ENCODE data around the gene SAMD4B. TPM values are rescaled to one million over a fixed set of nuclear protein-coding genes. Genes with fewer than 3 reads are reported as not detected.
A peak's percentile ranks its signal among the peaks of the same experiment; 100 is the strongest.

SAMD4B gene, protein sequence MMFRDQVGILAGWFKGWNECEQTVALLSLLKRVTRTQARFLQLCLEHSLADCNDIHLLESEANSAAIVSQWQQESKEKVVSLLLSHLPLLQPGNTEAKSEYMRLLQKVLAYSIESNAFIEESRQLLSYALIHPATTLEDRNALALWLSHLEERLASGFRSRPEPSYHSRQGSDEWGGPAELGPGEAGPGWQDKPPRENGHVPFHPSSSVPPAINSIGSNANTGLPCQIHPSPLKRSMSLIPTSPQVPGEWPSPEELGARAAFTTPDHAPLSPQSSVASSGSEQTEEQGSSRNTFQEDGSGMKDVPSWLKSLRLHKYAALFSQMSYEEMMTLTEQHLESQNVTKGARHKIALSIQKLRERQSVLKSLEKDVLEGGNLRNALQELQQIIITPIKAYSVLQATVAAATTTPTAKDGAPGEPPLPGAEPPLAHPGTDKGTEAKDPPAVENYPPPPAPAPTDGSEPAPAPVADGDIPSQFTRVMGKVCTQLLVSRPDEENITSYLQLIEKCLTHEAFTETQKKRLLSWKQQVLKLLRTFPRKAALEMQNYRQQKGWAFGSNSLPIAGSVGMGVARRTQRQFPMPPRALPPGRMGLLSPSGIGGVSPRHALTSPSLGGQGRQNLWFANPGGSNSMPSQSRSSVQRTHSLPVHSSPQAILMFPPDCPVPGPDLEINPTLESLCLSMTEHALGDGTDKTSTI
- total RNA-seq (2014; rRNA removed; shearing (Covaris generic)) (124 and 172 TPM in 2 replicates), polyA plus RNA-seq (2016; fragmentation: Nextera tagmentation; extraction: Ambion mirVana) (104 and 107 TPM in 2 replicates)
- long read RNA-seq, partial matches to known transcripts: 0 of 3 reads
- long read RNA-seq, other reads (novel, unspliced or antisense): 2 of 3 reads

DNA sequence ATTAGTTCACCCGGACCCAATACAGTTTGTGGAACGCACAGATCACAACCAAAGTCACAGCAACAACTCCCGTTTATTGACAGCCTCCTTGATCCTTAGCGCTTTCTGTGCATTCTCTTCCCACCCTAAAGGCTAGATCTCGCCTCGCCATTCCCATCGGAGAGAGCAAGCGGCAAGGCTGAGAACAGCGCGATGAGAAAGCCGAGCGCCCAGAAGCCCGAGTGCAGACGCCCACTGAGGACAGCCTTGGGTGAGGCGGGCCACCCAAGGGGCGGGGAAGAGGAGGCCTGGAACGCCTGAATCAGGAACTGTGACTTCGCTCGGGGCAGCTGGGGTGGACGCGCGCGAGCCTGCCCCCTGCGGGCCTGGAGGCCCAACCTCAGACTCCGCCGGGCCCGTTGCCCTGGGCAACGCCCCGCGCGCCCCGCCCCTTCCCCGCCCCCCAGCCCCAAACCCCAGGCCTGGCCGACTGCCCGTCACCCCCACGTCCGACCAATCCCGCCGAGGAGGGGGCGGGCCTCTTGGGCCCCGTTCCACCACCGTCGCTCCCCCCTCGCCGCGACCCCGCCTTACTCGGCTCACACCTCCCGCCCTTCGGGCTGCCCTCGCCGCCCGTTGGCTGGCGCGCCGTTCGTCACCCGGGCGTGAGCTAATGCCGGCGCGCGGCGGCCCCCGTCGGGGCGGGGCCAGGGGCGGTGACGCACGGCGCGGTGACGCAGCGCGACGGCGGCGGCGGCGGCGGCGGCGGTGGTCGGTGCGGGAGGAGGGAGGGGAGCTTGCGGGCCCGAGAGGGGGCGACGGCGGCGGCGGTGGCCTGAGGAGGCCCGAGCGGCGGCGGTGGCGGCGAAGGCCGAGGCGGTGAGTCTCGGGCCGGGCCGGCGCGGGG is at the start of gene SAMD4B:
Gene SAMD4B, plus strand, starts transcription at position 703 of the 886 bp plus-strand sequence. CDS start 14,473 bp downstream, outside the sequence.
- DNase-seq (ENCODE audit: low spot score): peak; percentile 98
- Mint-ChIP-seq H3K36me3 (ENCODE audit: low read depth) (peaks cover 9% of the 10 kb centered on the region; the same call in 1 of the 3 replicates), H3K9me3 (no peaks in the 10 kb centered on the region)

More for the DNA sequence above, at the start of gene SAMD4B:
- Histone ChIP-seq H3K9me2 (ENCODE audit: insufficient read depth) (no peaks in the 10 kb centered on the region), H3K4me3 (peak within 1 kb of the TSS; percentile 96), H3K36me3 (ENCODE audit: insufficient read depth) (no peaks in the 10 kb centered on the region; the same call in 1 of the 2 replicates), H3K4me1 (ENCODE audit: insufficient read depth) (peaks cover 11% of the 10 kb centered on the region), H3K4me2 (peak within 1 kb of the TSS; percentile 98), H3F3A (replicated peaks; ENCODE audit: low read depth) (peaks cover 16% of the 10 kb centered on the region; the same call in 1 of the 2 replicates), H2AFZ (peak within 1 kb of the TSS; percentile 100), H4K20me1 (replicated peaks; ENCODE audit: insufficient read depth) (peaks cover 38% of the 10 kb centered on the region), H3K27ac (ENCODE audit: low read depth) (peak within 1 kb of the TSS; percentile 70), H3K27me3 (ENCODE audit: insufficient read depth) (no peaks in the 10 kb centered on the region), H3K79me2 (replicated peaks; ENCODE audit: insufficient read depth) (peaks cover 38% of the 10 kb centered on the region)
- peak within 1 kb of the TSS; percentile 86 for H3K27ac Mint-ChIP-seq
- peaks cover 15% of the 10 kb centered on the region for H3K27me3 Mint-ChIP-seq (ENCODE audit: insufficient read depth, low read depth, poor library complexity)
- peak within 1 kb of the TSS; percentile 87 for H3K4me3 Mint-ChIP-seq
- peak; percentile 91 for ATAC-seq
- TF ChIP-seq POLR2AphosphoS5 (IDR thresholded peaks at IDR 0.05; ENCODE audit: low read depth) (peak; percentile 90), NANOG (IDR thresholded peaks at IDR 0.05; ENCODE audit: borderline replicate concordance) (no peak), ZNF114 (CRISPR knock-in tag; IDR thresholded peaks at IDR 0.05) (no peak), CREB1 (CRISPR knock-in tag; IDR thresholded peaks at IDR 0.05; ENCODE audit: low read depth) (peak; percentile 86)
- TF ChIP-seq, protein P1, sequence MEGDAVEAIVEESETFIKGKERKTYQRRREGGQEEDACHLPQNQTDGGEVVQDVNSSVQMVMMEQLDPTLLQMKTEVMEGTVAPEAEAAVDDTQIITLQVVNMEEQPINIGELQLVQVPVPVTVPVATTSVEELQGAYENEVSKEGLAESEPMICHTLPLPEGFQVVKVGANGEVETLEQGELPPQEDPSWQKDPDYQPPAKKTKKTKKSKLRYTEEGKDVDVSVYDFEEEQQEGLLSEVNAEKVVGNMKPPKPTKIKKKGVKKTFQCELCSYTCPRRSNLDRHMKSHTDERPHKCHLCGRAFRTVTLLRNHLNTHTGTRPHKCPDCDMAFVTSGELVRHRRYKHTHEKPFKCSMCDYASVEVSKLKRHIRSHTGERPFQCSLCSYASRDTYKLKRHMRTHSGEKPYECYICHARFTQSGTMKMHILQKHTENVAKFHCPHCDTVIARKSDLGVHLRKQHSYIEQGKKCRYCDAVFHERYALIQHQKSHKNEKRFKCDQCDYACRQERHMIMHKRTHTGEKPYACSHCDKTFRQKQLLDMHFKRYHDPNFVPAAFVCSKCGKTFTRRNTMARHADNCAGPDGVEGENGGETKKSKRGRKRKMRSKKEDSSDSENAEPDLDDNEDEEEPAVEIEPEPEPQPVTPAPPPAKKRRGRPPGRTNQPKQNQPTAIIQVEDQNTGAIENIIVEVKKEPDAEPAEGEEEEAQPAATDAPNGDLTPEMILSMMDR (conservative IDR thresholded peaks at IDR 0.05; ENCODE audit: low read depth in 2 of 2): peak; percentile 37 to 80
- TF ChIP-seq, protein P2, sequence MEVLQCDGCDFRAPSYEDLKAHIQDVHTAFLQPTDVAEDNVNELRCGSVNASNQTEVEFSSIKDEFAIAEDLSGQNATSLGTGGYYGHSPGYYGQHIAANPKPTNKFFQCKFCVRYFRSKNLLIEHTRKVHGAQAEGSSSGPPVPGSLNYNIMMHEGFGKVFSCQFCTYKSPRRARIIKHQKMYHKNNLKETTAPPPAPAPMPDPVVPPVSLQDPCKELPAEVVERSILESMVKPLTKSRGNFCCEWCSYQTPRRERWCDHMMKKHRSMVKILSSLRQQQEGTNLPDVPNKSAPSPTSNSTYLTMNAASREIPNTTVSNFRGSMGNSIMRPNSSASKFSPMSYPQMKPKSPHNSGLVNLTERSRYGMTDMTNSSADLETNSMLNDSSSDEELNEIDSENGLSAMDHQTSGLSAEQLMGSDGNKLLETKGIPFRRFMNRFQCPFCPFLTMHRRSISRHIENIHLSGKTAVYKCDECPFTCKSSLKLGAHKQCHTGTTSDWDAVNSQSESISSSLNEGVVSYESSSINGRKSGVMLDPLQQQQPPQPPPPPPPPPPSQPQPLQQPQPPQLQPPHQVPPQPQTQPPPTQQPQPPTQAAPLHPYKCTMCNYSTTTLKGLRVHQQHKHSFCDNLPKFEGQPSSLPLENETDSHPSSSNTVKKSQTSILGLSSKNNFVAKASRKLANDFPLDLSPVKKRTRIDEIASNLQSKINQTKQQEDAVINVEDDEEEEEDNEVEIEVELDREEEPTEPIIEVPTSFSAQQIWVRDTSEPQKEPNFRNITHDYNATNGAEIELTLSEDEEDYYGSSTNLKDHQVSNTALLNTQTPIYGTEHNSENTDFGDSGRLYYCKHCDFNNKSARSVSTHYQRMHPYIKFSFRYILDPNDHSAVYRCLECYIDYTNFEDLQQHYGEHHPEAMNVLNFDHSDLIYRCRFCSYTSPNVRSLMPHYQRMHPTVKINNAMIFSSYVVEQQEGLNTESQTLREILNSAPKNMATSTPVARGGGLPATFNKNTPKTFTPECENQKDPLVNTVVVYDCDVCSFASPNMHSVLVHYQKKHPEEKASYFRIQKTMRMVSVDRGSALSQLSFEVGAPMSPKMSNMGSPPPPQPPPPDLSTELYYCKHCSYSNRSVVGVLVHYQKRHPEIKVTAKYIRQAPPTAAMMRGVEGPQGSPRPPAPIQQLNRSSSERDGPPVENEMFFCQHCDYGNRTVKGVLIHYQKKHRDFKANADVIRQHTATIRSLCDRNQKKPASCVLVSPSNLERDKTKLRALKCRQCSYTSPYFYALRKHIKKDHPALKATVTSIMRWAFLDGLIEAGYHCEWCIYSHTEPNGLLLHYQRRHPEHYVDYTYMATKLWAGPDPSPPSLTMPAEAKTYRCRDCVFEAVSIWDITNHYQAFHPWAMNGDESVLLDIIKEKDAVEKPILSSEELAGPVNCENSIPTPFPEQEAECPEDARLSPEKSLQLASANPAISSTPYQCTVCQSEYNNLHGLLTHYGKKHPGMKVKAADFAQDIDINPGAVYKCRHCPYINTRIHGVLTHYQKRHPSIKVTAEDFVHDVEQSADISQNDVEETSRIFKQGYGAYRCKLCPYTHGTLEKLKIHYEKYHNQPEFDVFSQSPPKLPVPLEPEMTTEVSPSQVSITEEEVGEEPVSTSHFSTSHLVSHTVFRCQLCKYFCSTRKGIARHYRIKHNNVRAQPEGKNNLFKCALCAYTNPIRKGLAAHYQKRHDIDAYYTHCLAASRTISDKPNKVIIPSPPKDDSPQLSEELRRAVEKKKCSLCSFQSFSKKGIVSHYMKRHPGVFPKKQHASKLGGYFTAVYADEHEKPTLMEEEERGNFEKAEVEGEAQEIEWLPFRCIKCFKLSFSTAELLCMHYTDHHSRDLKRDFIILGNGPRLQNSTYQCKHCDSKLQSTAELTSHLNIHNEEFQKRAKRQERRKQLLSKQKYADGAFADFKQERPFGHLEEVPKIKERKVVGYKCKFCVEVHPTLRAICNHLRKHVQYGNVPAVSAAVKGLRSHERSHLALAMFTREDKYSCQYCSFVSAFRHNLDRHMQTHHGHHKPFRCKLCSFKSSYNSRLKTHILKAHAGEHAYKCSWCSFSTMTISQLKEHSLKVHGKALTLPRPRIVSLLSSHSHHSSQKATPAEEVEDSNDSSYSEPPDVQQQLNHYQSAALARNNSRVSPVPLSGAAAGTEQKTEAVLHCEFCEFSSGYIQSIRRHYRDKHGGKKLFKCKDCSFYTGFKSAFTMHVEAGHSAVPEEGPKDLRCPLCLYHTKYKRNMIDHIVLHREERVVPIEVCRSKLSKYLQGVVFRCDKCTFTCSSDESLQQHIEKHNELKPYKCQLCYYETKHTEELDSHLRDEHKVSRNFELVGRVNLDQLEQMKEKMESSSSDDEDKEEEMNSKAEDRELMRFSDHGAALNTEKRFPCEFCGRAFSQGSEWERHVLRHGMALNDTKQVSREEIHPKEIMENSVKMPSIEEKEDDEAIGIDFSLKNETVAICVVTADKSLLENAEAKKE (CRISPR knock-in tag; IDR thresholded peaks at IDR 0.05): no peak
- TF ChIP-seq, protein P3, sequence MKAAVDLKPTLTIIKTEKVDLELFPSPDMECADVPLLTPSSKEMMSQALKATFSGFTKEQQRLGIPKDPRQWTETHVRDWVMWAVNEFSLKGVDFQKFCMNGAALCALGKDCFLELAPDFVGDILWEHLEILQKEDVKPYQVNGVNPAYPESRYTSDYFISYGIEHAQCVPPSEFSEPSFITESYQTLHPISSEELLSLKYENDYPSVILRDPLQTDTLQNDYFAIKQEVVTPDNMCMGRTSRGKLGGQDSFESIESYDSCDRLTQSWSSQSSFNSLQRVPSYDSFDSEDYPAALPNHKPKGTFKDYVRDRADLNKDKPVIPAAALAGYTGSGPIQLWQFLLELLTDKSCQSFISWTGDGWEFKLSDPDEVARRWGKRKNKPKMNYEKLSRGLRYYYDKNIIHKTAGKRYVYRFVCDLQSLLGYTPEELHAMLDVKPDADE (IDR thresholded peaks at IDR 0.05): 0 out of 2 replicates have a peak, but pooled peaks have one; percentile 35
- peaks cover 19% of the 10 kb centered on the region for H3K4me1 Mint-ChIP-seq

Measured in GM23338 (cell line).